Hepatocyte (in vitro differentiated cells): Measurements from ENCODE around the gene TAPT1. TPM values are rescaled to one million over a fixed set of nuclear protein-coding genes. Genes with fewer than 3 reads are reported as not detected.

Experiments
- DNase-seq: peaks from one replicate; pipeline ENCODE4 v3.0.0-alpha.2; 2016; ENCODE audit warnings: low spot score
- H2AFZ ChIP-seq: fragments of 200-600 bp; sonication (generic); 2 replicates; pipeline ENCODE4 v1.6.0; 2016; ENCODE audit warnings: antibody characterized with exemption, mild to moderate bottlenecking
- H3K27ac ChIP-seq: fragments of 200-600 bp; sonication (generic); 2 replicates; pipeline ENCODE4 v1.5.1; 2016; ENCODE audit warnings: mild to moderate bottlenecking
- H3K27me3 ChIP-seq: fragments of 200-600 bp; sonication (generic); 2 replicates; pipeline ENCODE4 v1.6.1; 2016
- H3K36me3 ChIP-seq: fragments of 200-600 bp; sonication (generic); replicated peaks from 2 replicates; pipeline ENCODE4 v1.5.1; 2016; ENCODE audit warnings: low read depth; ENCODE audit not compliant: insufficient read depth
- H3K4me1 ChIP-seq: fragments of 200-600 bp; sonication (generic); 2 replicates; pipeline ENCODE4 v1.5.1; 2016; ENCODE audit warnings: mild to moderate bottlenecking, moderate library complexity; ENCODE audit not compliant: insufficient read depth
- H3K4me2 ChIP-seq: fragments of 200-600 bp; sonication (generic); 2 replicates; pipeline ENCODE4 v1.6.0; 2016
- H3K4me3 ChIP-seq: fragments of 200-600 bp; sonication (generic); 2 replicates; pipeline ENCODE4 v1.5.1; 2016; ENCODE audit warnings: mild to moderate bottlenecking
- H3K79me2 ChIP-seq: fragments of 200-600 bp; sonication (generic); 2 replicates; pipeline ENCODE4 v1.6.0; 2017; ENCODE audit warnings: mild to moderate bottlenecking
- H3K9me2 ChIP-seq: fragments of 200-600 bp; sonication (generic); replicated peaks from 2 replicates; pipeline ENCODE4 v1.6.0; 2017; ENCODE audit warnings: mild to moderate bottlenecking; ENCODE audit not compliant: insufficient read depth
- H3K9me3 ChIP-seq: fragments of 200-600 bp; sonication (generic); 2 replicates; pipeline ENCODE4 v1.5.1; 2016; ENCODE audit warnings: low read depth, mild to moderate bottlenecking
- H4K20me1 ChIP-seq: fragments of 200-600 bp; sonication (generic); 2 replicates; pipeline ENCODE4 v1.6.0; 2016; ENCODE audit warnings: mild to moderate bottlenecking; ENCODE audit not compliant: insufficient read depth, poor library complexity, severe bottlenecking
- EZH2 ChIP-seq: fragments of 200-600 bp; sonication (generic); IDR thresholded peaks from 2 replicates; pipeline ENCODE4 v1.6.1; 2016; ENCODE audit warnings: antibody characterized with exemption, mild to moderate bottlenecking, borderline replicate concordance
- EZH2phosphoT487 ChIP-seq: fragments of 200-600 bp; sonication (generic); IDR thresholded peaks from one replicate; pipeline ENCODE4 v1.6.1; 2018; ENCODE audit warnings: antibody characterized with exemption, mild to moderate bottlenecking, low read depth, moderate library complexity; ENCODE audit not compliant: unreplicated experiment, severe bottlenecking
- WGBS: methylation state at CpG from one replicate; pipeline ENCODE4 v1.1.6; 2016; ENCODE audit warnings: low lambda C conversion rate; ENCODE audit errors: missing lambda C conversion rate; 5-methylcytosine and 5-hydroxymethylcytosine counted together
- polyA plus RNA-seq: library from polyadenylated mRNA; unstranded; fragments of >200 nt; fragmentation: Nextera tagmentation; extraction: Ambion mirVana; gene quantifications from 2 replicates; pipeline ENCODE4 v1.2.1, GENCODE V29; 2016
- total RNA-seq: library from RNA; depleted of rRNA; stranded (reverse); fragments of >200 nt; gene quantifications from 2 replicates; pipeline ENCODE4 v1.2.3, GENCODE V29; 2014
- TF ChIP-seq, protein P1 (sequence below): fragments of 200-600 bp; sonication (generic); IDR thresholded peaks from 2 replicates; pipeline ENCODE4 v1.5.1; 2016; ENCODE audit warnings: antibody characterized with exemption, mild to moderate bottlenecking; ENCODE audit not compliant: poor library complexity

Gene TAPT1
- total and polyA plus RNA-seq, 2 experiments from 2014 or later, result 12.9 to 19.3 TPM

DNA sequence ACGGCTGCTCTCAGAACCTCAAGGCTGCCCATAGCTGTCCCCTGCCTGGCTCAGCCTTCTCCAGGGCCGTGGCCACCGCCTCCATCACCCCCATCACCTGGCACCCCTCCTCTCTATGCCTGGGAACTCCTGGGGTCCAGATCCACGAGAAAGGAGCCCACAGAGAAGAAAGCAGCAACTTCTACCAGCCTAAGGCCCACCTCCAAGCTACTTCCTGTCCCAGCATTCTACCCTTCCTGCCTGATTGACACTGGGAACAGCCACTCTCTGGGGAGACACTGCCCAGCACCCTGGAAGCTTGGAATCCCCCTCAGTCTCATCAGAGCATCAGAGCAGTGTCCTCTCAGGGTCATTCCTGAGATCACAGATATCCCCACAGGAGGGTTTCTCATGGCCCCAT is 105.6 kb downstream of the TAPT1 start:
- H3K4me2 ChIP-seq, result no peak overlapping the region
- no peak overlapping the region for H2AFZ ChIP-seq
- 94% methylated on average over 4 of the region's 4 CpGs for WGBS

DNA sequence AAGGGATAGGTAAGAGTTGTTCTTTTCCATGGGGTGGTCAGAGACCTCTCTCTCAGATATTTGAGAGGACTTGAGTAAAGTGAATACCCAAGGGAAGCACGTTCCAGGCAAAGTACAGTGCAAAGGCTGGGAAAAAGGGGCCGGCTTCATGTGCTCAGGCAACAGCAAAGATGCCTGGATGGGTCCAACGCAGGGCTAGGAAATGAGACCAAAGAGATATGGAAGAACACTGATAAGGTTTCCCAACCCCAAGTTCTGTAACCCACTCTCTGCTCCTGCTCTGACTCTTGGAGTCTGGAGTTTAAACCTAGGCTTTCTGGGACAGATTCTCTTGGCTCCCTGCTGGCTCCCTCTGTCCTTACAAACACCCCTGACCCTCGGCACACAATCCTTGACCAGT is 106.3 kb downstream of the TAPT1 start:
- TF ChIP-seq, protein P1, sequence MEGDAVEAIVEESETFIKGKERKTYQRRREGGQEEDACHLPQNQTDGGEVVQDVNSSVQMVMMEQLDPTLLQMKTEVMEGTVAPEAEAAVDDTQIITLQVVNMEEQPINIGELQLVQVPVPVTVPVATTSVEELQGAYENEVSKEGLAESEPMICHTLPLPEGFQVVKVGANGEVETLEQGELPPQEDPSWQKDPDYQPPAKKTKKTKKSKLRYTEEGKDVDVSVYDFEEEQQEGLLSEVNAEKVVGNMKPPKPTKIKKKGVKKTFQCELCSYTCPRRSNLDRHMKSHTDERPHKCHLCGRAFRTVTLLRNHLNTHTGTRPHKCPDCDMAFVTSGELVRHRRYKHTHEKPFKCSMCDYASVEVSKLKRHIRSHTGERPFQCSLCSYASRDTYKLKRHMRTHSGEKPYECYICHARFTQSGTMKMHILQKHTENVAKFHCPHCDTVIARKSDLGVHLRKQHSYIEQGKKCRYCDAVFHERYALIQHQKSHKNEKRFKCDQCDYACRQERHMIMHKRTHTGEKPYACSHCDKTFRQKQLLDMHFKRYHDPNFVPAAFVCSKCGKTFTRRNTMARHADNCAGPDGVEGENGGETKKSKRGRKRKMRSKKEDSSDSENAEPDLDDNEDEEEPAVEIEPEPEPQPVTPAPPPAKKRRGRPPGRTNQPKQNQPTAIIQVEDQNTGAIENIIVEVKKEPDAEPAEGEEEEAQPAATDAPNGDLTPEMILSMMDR, result no peak
- TF ChIP-seq EZH2, result no peak
- Histone ChIP-seq H3K4me1 (no peaks in the 10 kb centered on the region), H3K27me3 (no peaks in the 10 kb centered on the region), H2AFZ (no peak overlapping the region), H3K27ac (no peak overlapping the region), H3K9me3 (no peaks in the 10 kb centered on the region), H3K79me2 (no peaks in the 10 kb centered on the region), H3K4me3 (no peak overlapping the region), H3K36me3 (no peaks in the 10 kb centered on the region), H3K4me2 (no peak overlapping the region), H3K9me2 (no peaks in the 10 kb centered on the region), H4K20me1 (no peaks in the 10 kb centered on the region)
- 90% methylated on average over 4 of the region's 4 CpGs for WGBS
- no peak for DNase-seq

More for the DNA sequence above, 105.6 kb downstream of the TAPT1 start:
- Histone ChIP-seq H3K27ac (no peak overlapping the region), H3K9me3 (no peaks in the 10 kb centered on the region), H3K9me2 (no peaks in the 10 kb centered on the region), H3K79me2 (no peaks in the 10 kb centered on the region), H3K36me3 (no peaks in the 10 kb centered on the region), H4K20me1 (no peaks in the 10 kb centered on the region), H3K4me3 (no peak overlapping the region), H3K4me1 (no peaks in the 10 kb centered on the region), H3K27me3 (no peaks in the 10 kb centered on the region)
- DNase-seq, result no peak
- no peak for TF ChIP-seq EZH2phosphoT487
- TF ChIP-seq, protein P1, result no peak

DNA sequence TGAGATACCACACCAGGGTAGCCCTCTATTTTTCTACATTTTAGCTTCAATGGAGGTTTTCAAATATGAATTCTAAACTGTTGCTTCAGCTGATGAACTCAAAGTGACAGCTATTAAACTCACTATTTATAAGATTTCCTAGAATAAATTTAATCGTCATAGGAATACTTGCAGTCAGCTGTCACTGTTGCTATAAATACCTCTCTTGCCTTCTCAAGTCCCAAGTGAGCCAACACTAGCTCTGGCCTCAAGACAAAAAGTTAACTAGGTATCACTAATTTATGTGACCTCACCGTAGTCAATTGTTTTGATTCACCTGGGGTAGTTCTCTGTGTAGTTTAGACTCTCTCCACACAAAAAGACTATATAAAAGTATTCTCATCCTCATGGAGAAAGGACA is 108.2 kb downstream of the TAPT1 start:
- Histone ChIP-seq H2AFZ (no peak overlapping the region), H3K36me3 (no peaks in the 10 kb centered on the region), H3K27ac (no peak overlapping the region), H3K27me3 (no peaks in the 10 kb centered on the region), H3K9me3 (no peaks in the 10 kb centered on the region), H3K79me2 (no peaks in the 10 kb centered on the region), H3K4me1 (no peaks in the 10 kb centered on the region), H3K4me2 (no peak overlapping the region), H3K9me2 (no peaks in the 10 kb centered on the region), H4K20me1 (no peaks in the 10 kb centered on the region), H3K4me3 (no peak overlapping the region)
- DNase-seq, result no peak
- 82% methylated on average over 2 of the region's 2 CpGs for WGBS
- TF ChIP-seq, protein P1, result no peak
- TF ChIP-seq EZH2 (no peak), EZH2phosphoT487 (no peak)

DNA sequence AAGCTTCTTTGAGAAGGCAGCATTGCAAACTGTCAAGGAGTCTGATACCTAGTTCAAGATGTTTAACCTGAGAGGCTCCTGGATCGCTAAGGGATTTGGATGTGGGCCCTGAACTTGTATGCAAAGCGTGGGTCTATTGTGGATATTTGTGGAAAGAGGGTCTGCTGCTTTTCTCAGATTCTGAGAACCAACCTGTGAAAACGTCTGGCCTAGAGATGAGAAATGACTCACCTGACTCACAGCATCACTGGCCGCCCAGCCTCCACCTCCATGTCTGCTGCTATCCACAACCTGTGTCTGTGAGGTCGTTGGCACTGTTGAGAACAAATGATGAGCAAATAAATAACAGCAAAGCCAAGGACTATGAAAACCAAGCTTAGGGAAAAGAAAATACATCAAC is 109.1 kb downstream of the TAPT1 start:
- no peaks in the 10 kb centered on the region for H3K4me1 ChIP-seq

More for the DNA sequence above, 109.1 kb downstream of the TAPT1 start:
- H3K9me3 ChIP-seq, result no peaks in the 10 kb centered on the region
- no peak overlapping the region for H2AFZ ChIP-seq
- H3K4me2 ChIP-seq, result no peak overlapping the region
- no peaks in the 10 kb centered on the region for H3K79me2 ChIP-seq
- 84% methylated on average over 5 of the region's 5 CpGs for WGBS
- no peak overlapping the region for H3K27ac ChIP-seq
- no peaks in the 10 kb centered on the region for H4K20me1 ChIP-seq
- no peaks in the 10 kb centered on the region for H3K27me3 ChIP-seq
- TF ChIP-seq, protein P1, result no peak
- TF ChIP-seq EZH2phosphoT487 (no peak), EZH2 (no peak)
- no peak for DNase-seq
- H3K36me3 ChIP-seq, result no peaks in the 10 kb centered on the region
- no peaks in the 10 kb centered on the region for H3K9me2 ChIP-seq
- H3K4me3 ChIP-seq, result no peak overlapping the region
